ENCODE results near the gene PTAR1. TPM values are rescaled to one million over a fixed set of nuclear protein-coding genes. Genes with fewer than 3 reads are reported as not detected.

The PTAR1 gene
- total RNA-seq, 1 experiment from 2014 or later = 44.9 TPM

GRCh38 chr9:69760278-69760610 is 433 bp upstream of the PTAR1 start:
- Histone ChIP-seq H4K20me1 (ENCODE audit: insufficient read depth) (no peaks in the 10 kb centered on the region), H3K27me3 (ENCODE audit: insufficient read depth, low read depth) (no peaks in the 10 kb centered on the region), H3F3A (ENCODE audit: insufficient read depth, low read depth) (no peaks in the 10 kb centered on the region), H3K4me3 (peak overlapping the region; percentile 67; the same call in 1 of the 2 replicates), H3K9me2 (ENCODE audit: insufficient read depth) (no peaks in the 10 kb centered on the region), H3K79me2 (ENCODE audit: low read depth) (peaks cover 31% of the 10 kb centered on the region), H3K27ac (peak overlapping the region; percentile 31; the same call in 1 of the 2 replicates), H3K4me2 (peak overlapping the region; percentile 94), H3K36me3 (ENCODE audit: low read depth) (peaks cover 6% of the 10 kb centered on the region; the same call in 1 of the 2 replicates), H3K4me1 (replicated peaks; ENCODE audit: insufficient read depth) (peaks cover 15% of the 10 kb centered on the region), H2AFZ (peak overlapping the region; percentile 95; the same call in 1 of the 2 replicates), H3K9me3 (ENCODE audit: insufficient read depth, low read depth) (no peaks in the 10 kb centered on the region)
- CTCF ChIA-PET = interaction anchor here (0.7 kb wide), 1 partner anchor 352 kb away, joined by 3 read pairs; no protein-coding TSS in a partner anchor
- TF ChIP-seq CTCF (conservative IDR thresholded peaks at IDR 0.05) = no peak
- no peak for TF ChIP-seq EZH2 (IDR thresholded peaks at IDR 0.05; ENCODE audit: low read depth)
- intact Hi-C loops (cut with micrococcal nuclease; ENCODE audit: unreplicated experiment) = loop anchor here (5.0 kb wide), 1 partner anchor 127 kb away; no protein-coding TSS in a partner anchor
- POLR2A ChIA-PET (ENCODE audit: unreplicated experiment) = interaction anchor here (0.5 to 0.8 kb wide), 2 partner anchors 86 to 149 kb away, joined by 6 to 7 read pairs; no protein-coding TSS in a partner anchor
- DNase-seq = no peak
- TSS peak; percentile 99 for BruUV-seq (replicated peaks)

GRCh38 chr9:69759021-69759420 is 790 bp downstream of the PTAR1 start:
- H3K79me2 ChIP-seq (ENCODE audit: low read depth) = peaks cover 34% of the 10 kb centered on the region
- no peaks in the 10 kb centered on the region for H3K9me3 ChIP-seq (ENCODE audit: insufficient read depth, low read depth)
- peaks cover 6% of the 10 kb centered on the region; the same call in 1 of the 2 replicates for H3K36me3 ChIP-seq (ENCODE audit: low read depth)
- peak overlapping the region; percentile 67 for H3K4me3 ChIP-seq
- H3K4me1 ChIP-seq (replicated peaks; ENCODE audit: insufficient read depth) = peaks cover 15% of the 10 kb centered on the region
- H3K27me3 ChIP-seq (ENCODE audit: insufficient read depth, low read depth) = no peaks in the 10 kb centered on the region
- H3K9me2 ChIP-seq (ENCODE audit: insufficient read depth) = no peaks in the 10 kb centered on the region
- H2AFZ ChIP-seq = peak overlapping the region; percentile 88
- H4K20me1 ChIP-seq (ENCODE audit: insufficient read depth) = no peaks in the 10 kb centered on the region
- intact Hi-C loops (cut with micrococcal nuclease; ENCODE audit: unreplicated experiment) = loop anchor here (2.0 to 5.0 kb wide), 3 partner anchors 84 to 498 kb away; partner anchors contain the start of gene SMC5
- no peak for DNase-seq
- H3F3A ChIP-seq (ENCODE audit: insufficient read depth, low read depth) = no peaks in the 10 kb centered on the region
- POLR2A ChIA-PET (ENCODE audit: unreplicated experiment) = interaction anchor here (0.5 to 0.6 kb wide), 2 partner anchors 51 to 187 kb away, joined by 4 to 7 read pairs; no protein-coding TSS in a partner anchor
- peak overlapping the region; percentile 91 for H3K4me2 ChIP-seq
- H3K27ac ChIP-seq = peak overlapping the region; percentile 71
- CTCF ChIA-PET = no interaction called here
- BruUV-seq (replicated peaks) = no TSS peak
- TF ChIP-seq CTCF (conservative IDR thresholded peaks at IDR 0.05) (no peak), EZH2 (IDR thresholded peaks at IDR 0.05; ENCODE audit: low read depth) (no peak)

GRCh38 chr9:69757996-69758675 is 1.7 kb downstream of the PTAR1 start:
- intact Hi-C loops (cut with micrococcal nuclease; ENCODE audit: unreplicated experiment) = loop anchor here (2.0 to 5.0 kb wide), 3 partner anchors 83 to 499 kb away; partner anchors contain the start of gene SMC5
- BruUV-seq (replicated peaks) = TSS peak; percentile 46
- H3K27me3 ChIP-seq (ENCODE audit: insufficient read depth, low read depth) = no peaks in the 10 kb centered on the region
- no peaks in the 10 kb centered on the region for H3K9me2 ChIP-seq (ENCODE audit: insufficient read depth)
- peak overlapping the region; percentile 91 for H3K4me2 ChIP-seq
- no peak overlapping the region for H2AFZ ChIP-seq
- H3K79me2 ChIP-seq (ENCODE audit: low read depth) = peaks cover 43% of the 10 kb centered on the region
- no peak for DNase-seq
- H3F3A ChIP-seq (ENCODE audit: insufficient read depth, low read depth) = no peaks in the 10 kb centered on the region
- ChIA-PET POLR2A (ENCODE audit: unreplicated experiment) (interaction anchor here (0.5 to 0.6 kb wide), 3 partner anchors 141 to 370 kb away, joined by 3 to 7 read pairs (median 3); no protein-coding TSS in a partner anchor), CTCF (interaction anchor here (0.7 kb wide), 2 partner anchors 34 to 56 kb away, joined by 3 to 5 read pairs; no protein-coding TSS in a partner anchor)
- H3K27ac ChIP-seq = no peak overlapping the region
- no peaks in the 10 kb centered on the region for H3K9me3 ChIP-seq (ENCODE audit: insufficient read depth, low read depth)
- peaks cover 13% of the 10 kb centered on the region; the same call in 1 of the 2 replicates for H3K36me3 ChIP-seq (ENCODE audit: low read depth)
- H4K20me1 ChIP-seq (ENCODE audit: insufficient read depth) = no peaks in the 10 kb centered on the region; the same call in 1 of the 2 replicates
- no peak overlapping the region; the same call in 1 of the 2 replicates for H3K4me3 ChIP-seq
- peaks cover 15% of the 10 kb centered on the region for H3K4me1 ChIP-seq (replicated peaks; ENCODE audit: insufficient read depth)
- TF ChIP-seq EZH2 (IDR thresholded peaks at IDR 0.05; ENCODE audit: low read depth) = no peak
- TF ChIP-seq CTCF (conservative IDR thresholded peaks at IDR 0.05) = no peak

All from PC-9 (cell line).